ENCODE measurements around the gene MVD.

- TF ChIP-seq TAF1 (conservative IDR thresholded peaks at IDR 0.05) (no peak), CTCF (IDR thresholded peaks at IDR 0.05; ENCODE audit: low read depth, low read length, missing input control) (no peak), JUND (IDR thresholded peaks at IDR 0.05) (no peak)
- TF ChIP-seq, protein P1, sequence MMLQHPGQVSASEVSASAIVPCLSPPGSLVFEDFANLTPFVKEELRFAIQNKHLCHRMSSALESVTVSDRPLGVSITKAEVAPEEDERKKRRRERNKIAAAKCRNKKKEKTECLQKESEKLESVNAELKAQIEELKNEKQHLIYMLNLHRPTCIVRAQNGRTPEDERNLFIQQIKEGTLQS (IDR thresholded peaks at IDR 0.05): no peak
Measured at GRCh38 chr16:88655053-88655732, 7.7 kb downstream of the MVD start.

Measured in liver (tissue), 3 donors.